Spinal cord (tissue), 10 donors: ENCODE results near the gene PDE10A. TPM values are rescaled to one million over a fixed set of nuclear protein-coding genes. Genes with fewer than 3 reads are reported as not detected.
"Not testable (repeated sequence)": the region's sequence is repeated elsewhere in the genome, so short reads cannot be mapped to it uniquely, and the experiment has no call there.

Experiments used
- DNase-seq, 6 donors: peaks; one replicate each; pipeline versions ENCODE4 v3.0.0 to v3.0.0-alpha.2; 2013 to 2015; ENCODE audit warnings: low spot score in 6 of 6, low read depth in 4 of 6
- H3K27ac ChIP-seq: one replicate; pipeline ENCODE4 v1.5.1; 2013; ENCODE audit warnings: low read depth, low read length, control low read depth
- H3K27me3 ChIP-seq: one replicate; pipeline ENCODE4 v1.6.1; 2013; ENCODE audit warnings: low read length; ENCODE audit not compliant: control insufficient read depth, insufficient read depth
- H3K36me3 ChIP-seq: one replicate; pipeline ENCODE4 v1.6.1; 2013; ENCODE audit warnings: low read length; ENCODE audit not compliant: control insufficient read depth, insufficient read depth
- H3K4me1 ChIP-seq: one replicate; pipeline ENCODE4 v1.6.1; 2013; ENCODE audit warnings: low read length; ENCODE audit not compliant: control insufficient read depth, insufficient read depth
- H3K4me3 ChIP-seq: one replicate; pipeline ENCODE4 v1.5.1; 2013; ENCODE audit warnings: low read depth, low read length, control low read depth
- H3K9me3 ChIP-seq: one replicate; pipeline ENCODE4 v1.6.1; 2013; ENCODE audit warnings: low read length; ENCODE audit not compliant: control insufficient read depth, insufficient read depth
- WGBS: methylation state at CpG from one replicate; pipeline ENCODE4 v1.1.5; 2013; ENCODE audit warnings: missing lambda C conversion rate; ENCODE audit not compliant: insufficient coverage; 5-methylcytosine and 5-hydroxymethylcytosine counted together
- polyA plus RNA-seq, 2 donors: library from polyadenylated mRNA; unstranded; fragments of 120-200 nt; gene quantifications; one replicate each; pipeline ENCODE4 v1.2.1, GENCODE V29; 2013; ENCODE audit not compliant: insufficient read length in 2 of 2
- total RNA-seq, 2 donors: library from RNA; depleted of rRNA in 1 of 2; stranded (reverse); fragments of 120-200 nt in 1 of 2; fragments of >200 nt in 1 of 2; gene quantifications; one replicate each; pipeline versions ENCODE4 v1.2.3 to v1.2.4, GENCODE V29; 2013 to 2014
- donor health status: healthy.

PDE10A gene
- total and polyA plus RNA-seq, 4 donors: 10.9 to 28.2 (median 14.2) TPM

GRCh38 chr6:165514621-165515020 is 148.4 kb downstream of the PDE10A start:
- WGBS: 100% methylated on average over 3 of the region's 4 CpGs
- no peaks in the 10 kb centered on the region for H3K9me3 ChIP-seq
- H3K4me1 ChIP-seq: no peaks in the 10 kb centered on the region
- H3K36me3 ChIP-seq: no peaks in the 10 kb centered on the region
- H3K27me3 ChIP-seq: no peaks in the 10 kb centered on the region
- no peak for DNase-seq
- H3K4me3 ChIP-seq: no peak overlapping the region
- H3K27ac ChIP-seq: no peak overlapping the region

DNA sequence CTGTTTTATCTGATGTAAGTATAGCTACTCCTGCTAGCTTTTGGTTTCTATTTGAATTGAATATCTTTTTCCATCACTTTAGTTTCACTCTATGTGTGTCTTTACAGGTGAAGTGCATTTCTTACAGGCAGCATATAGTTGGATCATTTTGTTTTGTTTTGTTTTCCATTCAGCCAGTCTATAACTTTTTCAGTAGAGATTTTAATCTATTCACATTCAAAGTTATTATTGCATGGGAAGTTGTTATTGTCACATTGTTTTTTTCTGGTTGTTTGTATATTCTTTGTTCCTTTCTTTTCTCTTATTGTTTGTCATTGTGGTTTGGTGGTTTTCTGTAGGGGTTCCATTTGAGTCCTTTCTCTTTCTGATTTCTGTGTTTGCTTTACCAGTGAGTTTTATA is 151.2 kb downstream of the PDE10A start:
- Histone ChIP-seq H3K36me3 (no peaks in the 10 kb centered on the region), H3K4me1 (no peaks in the 10 kb centered on the region), H3K4me3 (no peak overlapping the region), H3K27ac (no peak overlapping the region), H3K9me3 (no peaks in the 10 kb centered on the region), H3K27me3 (no peaks in the 10 kb centered on the region)
- no peak for DNase-seq

- no peaks in the 10 kb centered on the region for H3K4me1 ChIP-seq
- no CpG with 5 or more reads among the region's 2 CpGs for WGBS
- H3K27ac ChIP-seq: no peak overlapping the region
- DNase-seq: no peak
- no peaks in the 10 kb centered on the region for H3K36me3 ChIP-seq
- H3K27me3 ChIP-seq: no peaks in the 10 kb centered on the region
- no peaks in the 10 kb centered on the region for H3K9me3 ChIP-seq
- H3K4me3 ChIP-seq: no peak overlapping the region
Measured at GRCh38 chr6:165508321-165508869, 154.6 kb downstream of the PDE10A start.

GRCh38 chr6:165506657-165507056 is 156.4 kb downstream of the PDE10A start:
- H3K27me3 ChIP-seq: no peaks in the 10 kb centered on the region
- no peak for DNase-seq
- no peak overlapping the region for H3K27ac ChIP-seq
- WGBS: 100% methylated on average over 2 of the region's 2 CpGs
- no peak overlapping the region for H3K4me3 ChIP-seq
- H3K4me1 ChIP-seq: no peaks in the 10 kb centered on the region
- H3K36me3 ChIP-seq: no peaks in the 10 kb centered on the region
- H3K9me3 ChIP-seq: no peaks in the 10 kb centered on the region

GRCh38 chr6:165500214-165500907 is 162.7 kb downstream of the PDE10A start:
- WGBS: 78% methylated on average over 4 of the region's 6 CpGs
- H3K36me3 ChIP-seq, H3K9me3 ChIP-seq, H3K27me3 ChIP-seq, DNase-seq, H3K27ac ChIP-seq, H3K4me1 ChIP-seq, H3K4me3 ChIP-seq: not testable (repeated sequence)

DNA sequence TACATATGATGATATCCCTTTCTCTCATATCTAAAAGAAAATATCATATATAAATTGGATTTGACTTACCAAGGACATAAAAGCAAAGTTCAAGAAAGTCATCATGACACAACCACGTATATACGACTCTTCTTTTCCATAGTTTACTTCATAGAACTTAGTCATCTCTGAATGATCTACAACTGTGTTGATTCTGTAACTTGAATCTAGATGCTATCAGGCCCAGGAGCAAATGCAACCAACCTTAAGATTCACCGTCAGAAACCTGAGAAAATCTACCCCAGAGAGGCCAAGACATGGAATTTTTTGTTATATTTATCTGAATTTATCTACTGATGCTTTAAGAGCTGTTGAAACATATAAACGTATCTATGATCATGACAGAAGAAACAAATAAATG is 165.6 kb downstream of the PDE10A start:
- Histone ChIP-seq H3K4me1 (no peaks in the 10 kb centered on the region), H3K9me3 (peaks cover 2% of the 10 kb centered on the region), H3K27me3 (no peaks in the 10 kb centered on the region), H3K27ac (no peak overlapping the region), H3K36me3 (no peaks in the 10 kb centered on the region), H3K4me3 (no peak overlapping the region)
- DNase-seq: no peak
- no CpG with 5 or more reads among the region's 4 CpGs for WGBS

DNA sequence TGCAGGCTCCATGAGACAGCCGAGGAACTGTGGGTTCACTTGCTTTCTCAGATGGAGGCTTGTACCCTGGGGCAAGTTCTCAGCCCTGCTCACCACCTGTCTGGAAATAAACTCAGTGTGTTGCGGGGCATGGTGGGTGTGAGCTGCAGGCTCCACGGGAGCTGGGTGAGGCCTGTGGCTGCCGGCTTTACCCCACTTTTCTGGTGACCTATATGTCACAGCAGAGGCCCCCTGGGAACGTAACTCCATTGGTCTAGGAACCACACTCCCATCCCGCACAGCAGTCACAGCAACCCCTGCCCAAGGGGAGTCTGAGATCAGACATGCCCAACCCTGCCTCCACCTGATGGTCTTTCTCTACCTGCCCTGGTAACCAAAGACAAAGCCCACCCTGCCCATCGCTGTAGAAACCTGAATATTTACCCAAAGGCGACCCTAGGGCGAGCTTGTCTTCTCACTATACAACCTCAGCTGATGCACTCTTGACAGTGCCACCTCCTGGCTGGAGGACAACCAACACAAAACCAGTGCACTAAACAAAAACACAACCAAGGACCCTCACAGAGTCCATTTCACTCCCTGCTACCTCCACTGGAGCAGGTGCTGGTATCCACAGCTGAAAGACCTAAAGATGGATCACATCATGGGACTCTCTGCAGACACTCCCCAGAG is 174.3 kb downstream of the PDE10A start:
- Histone ChIP-seq H3K36me3 (no peaks in the 10 kb centered on the region), H3K4me1 (no peaks in the 10 kb centered on the region)
- WGBS: 84% methylated on average over 9 of the region's 9 CpGs

GRCh38 chr6:165487950-165488349 is 175.1 kb downstream of the PDE10A start:
- Histone ChIP-seq H3K9me3 (no peaks in the 10 kb centered on the region), H3K4me1 (no peaks in the 10 kb centered on the region), H3K27ac (no peak overlapping the region), H3K36me3 (no peaks in the 10 kb centered on the region), H3K4me3 (no peak overlapping the region), H3K27me3 (no peaks in the 10 kb centered on the region)
- DNase-seq: peak in 1 of 6 donors; percentile 14

More for the DNA sequence above, 174.3 kb downstream of the PDE10A start:
- no peak overlapping the region for H3K27ac ChIP-seq
- H3K4me3 ChIP-seq: no peak overlapping the region
- peaks cover 2% of the 10 kb centered on the region for H3K9me3 ChIP-seq
- no peaks in the 10 kb centered on the region for H3K27me3 ChIP-seq
- DNase-seq: no peak

DNA sequence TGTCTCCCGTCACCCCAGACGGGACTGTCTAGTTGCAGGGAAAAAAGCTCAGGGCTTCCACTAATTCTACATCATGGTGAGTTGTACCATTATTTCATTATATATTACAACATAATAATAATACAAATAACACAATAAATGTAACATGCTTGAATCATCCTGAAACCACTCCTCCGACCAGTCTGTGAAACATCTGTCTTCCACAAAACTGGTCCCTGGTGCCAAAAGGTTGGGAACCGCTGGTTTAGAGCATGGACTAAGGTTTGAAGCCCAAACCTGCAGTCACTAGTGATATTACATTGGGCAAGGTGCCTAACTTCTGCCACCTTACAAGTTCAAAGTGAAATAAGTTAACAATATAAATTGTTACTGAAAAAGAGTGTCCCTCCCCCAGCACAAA is 175.7 kb downstream of the PDE10A start:
- H3K4me3 ChIP-seq: no peak overlapping the region
- no peaks in the 10 kb centered on the region for H3K27me3 ChIP-seq
- no peak for DNase-seq
- WGBS: 100% methylated on average over 2 of the region's 4 CpGs
- no peak overlapping the region for H3K27ac ChIP-seq
- H3K4me1 ChIP-seq: no peaks in the 10 kb centered on the region
- no peaks in the 10 kb centered on the region for H3K9me3 ChIP-seq
- H3K36me3 ChIP-seq: no peaks in the 10 kb centered on the region
